GM13976 (cell line): ENCODE results near the gene SLC6A1.

Experiments
- DNase-seq: peaks from one replicate; pipeline ENCODE4 v3.0.0; 2012; ENCODE audit warnings: low spot score
- in situ Hi-C: fragments of 300-500 bp; cut with MboI; formaldehyde crosslinking; loops from one replicate; pipeline ENCODE4 v1.12.0; 2022; ENCODE audit warnings: low sequenced_read_pairs, mixed read lengths, inconsistent platforms; ENCODE audit not compliant: unreplicated experiment
- TF ChIP-seq, protein P1 (sequence below): IDR thresholded peaks from 2 replicates; pipeline ENCODE4 v1.5.1; 2012; ENCODE audit warnings: borderline replicate concordance, mild to moderate bottlenecking; ENCODE audit not compliant: insufficient read depth; ENCODE audit errors: extremely low read depth, missing control alignments, control extremely low read depth

SLC6A1 gene

DNA sequence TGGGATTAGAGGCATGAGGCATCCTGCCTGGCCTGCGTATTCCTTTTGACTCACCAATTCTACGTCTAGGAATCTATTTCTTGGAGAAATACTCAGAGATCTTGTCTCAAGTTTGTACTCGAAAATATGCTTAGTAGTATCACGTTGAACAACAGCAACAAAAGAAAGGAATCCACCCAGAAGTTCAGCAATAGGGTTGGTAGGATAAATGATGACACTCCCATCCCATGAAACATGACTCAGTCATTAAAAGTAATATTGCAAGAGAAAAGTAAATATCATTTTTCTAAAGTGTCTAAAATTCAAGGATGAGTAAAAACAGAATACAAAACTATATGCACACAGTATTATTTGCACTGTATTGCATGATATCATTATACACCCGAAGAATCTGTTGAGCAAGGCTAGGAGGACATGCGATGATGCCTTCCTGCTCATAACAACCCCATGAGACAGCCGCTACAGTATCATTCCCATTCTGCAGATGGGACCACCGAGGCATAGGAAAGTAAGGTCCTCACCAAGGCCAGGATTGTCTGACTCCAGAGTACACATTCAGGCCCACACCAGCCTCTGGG is 61.5 kb downstream of the SLC6A1 start:
- in situ Hi-C loops = loop anchor here (25.0 kb wide), 1 partner anchor 283 kb away; no protein-coding TSS in a partner anchor

DNA sequence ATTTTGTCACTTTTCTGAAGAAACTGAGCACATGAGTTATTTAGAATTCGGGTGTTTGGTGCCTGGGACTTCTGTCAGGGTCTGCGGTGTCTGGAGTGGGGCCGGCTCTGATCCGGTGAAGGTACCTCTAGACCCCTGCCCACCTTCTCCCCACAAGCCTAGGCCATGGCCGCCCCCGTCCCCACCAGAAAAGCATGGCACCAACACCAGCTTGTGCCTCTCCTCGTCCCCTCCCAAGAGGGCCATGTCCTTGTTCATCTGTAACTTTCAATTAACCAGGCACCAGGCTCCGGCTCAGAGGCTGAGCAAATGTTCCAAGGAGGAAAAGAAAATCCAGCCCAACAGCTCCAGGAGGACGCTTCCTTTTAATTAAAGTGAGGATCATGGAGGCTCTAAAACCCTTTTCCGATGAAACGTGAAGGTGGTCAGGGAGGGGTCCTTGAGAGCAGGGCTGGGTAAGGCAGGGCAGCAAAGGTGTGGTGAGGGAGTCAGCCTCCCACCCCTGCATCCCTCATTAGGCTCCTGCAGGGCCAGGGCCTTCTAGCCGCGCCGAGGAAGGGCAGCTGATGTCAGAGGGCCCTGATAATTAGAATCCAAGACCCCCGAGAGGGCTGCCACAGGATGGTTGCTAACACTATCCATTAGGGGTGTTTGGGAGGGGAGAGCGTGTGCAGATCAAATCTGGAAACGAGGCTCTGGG is 62.3 kb downstream of the SLC6A1 start:
- DNase-seq = no peak
- TF ChIP-seq, protein P1, sequence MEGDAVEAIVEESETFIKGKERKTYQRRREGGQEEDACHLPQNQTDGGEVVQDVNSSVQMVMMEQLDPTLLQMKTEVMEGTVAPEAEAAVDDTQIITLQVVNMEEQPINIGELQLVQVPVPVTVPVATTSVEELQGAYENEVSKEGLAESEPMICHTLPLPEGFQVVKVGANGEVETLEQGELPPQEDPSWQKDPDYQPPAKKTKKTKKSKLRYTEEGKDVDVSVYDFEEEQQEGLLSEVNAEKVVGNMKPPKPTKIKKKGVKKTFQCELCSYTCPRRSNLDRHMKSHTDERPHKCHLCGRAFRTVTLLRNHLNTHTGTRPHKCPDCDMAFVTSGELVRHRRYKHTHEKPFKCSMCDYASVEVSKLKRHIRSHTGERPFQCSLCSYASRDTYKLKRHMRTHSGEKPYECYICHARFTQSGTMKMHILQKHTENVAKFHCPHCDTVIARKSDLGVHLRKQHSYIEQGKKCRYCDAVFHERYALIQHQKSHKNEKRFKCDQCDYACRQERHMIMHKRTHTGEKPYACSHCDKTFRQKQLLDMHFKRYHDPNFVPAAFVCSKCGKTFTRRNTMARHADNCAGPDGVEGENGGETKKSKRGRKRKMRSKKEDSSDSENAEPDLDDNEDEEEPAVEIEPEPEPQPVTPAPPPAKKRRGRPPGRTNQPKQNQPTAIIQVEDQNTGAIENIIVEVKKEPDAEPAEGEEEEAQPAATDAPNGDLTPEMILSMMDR = no peak
- in situ Hi-C loops = loop anchor here (25.0 kb wide), 1 partner anchor 282 kb away; no protein-coding TSS in a partner anchor

More for the DNA sequence above, 61.5 kb downstream of the SLC6A1 start:
- TF ChIP-seq, protein P1 = no peak
- no peak for DNase-seq

DNA sequence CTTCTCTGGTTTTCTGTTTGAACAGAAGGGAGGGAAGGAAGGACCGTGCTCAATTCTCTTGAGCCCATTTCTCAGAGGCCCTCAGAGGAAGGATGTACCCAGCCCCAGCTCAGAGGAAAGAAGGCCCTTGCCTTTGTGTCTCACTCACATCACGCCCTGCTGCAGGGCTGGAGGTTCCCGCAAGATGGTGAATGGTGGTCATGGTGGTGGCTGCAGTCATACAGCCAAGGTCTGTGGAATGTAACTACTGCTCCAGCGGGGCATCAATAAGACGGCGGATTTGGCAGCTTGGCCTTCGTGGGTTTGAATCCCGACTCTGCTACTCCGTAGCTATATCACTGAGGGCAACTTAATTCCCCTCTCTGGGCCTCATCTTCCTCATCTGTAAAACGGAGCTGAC is 62.9 kb downstream of the SLC6A1 start:
- no peak for DNase-seq
- in situ Hi-C loops = loop anchor here (25.0 kb wide), 1 partner anchor 282 kb away; no protein-coding TSS in a partner anchor
- TF ChIP-seq, protein P1 = no peak

DNA sequence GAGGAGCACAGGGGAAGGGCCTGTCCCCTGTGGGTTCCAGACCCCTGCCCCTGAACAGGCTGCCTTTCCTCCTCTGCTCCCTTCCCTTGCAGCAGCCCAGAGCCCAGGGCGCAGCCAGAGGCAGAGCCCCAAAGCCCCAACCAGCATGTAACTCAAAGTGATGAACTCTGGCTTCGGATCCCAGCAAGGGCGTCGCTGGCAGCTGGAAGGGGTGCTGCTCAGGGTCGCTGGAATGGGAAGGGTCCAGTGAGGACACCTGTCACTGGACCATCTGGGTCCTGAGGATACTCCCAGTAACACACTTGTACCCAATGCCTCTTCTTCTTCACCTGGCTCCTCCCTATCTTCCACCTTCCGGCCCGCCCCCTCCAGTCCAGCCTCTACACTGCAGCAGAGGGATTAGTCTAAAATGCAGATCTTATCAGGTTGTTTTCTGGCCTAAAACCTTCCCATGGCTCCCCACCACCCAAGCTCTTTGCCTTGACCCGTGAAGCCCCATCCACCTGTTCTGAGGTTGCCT is 64.0 kb downstream of the SLC6A1 start:
- in situ Hi-C loops = loop anchor here (25.0 kb wide), 1 partner anchor 281 kb away; no protein-coding TSS in a partner anchor
- TF ChIP-seq, protein P1 = no peak
- no peak for DNase-seq

DNA sequence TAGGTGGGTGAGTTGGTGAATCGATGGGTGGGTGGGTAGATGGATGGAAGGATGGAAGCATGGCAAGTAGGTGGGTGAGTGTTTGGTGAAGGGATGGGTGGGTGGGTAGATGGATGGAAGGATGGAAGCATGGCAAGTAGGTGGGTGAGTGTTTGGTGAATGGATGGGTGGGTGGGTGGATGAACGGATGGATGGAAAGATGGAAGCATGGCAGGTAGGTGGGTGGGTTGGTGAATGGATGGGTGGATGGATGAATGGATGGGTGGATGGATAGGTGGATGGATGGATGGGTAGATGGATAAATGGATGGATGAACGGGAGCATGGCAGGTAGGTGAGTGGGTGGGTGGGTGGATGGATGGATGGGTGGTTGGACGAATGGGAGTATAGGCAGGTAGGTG is 65.1 kb downstream of the SLC6A1 start:
- no peak for DNase-seq
- TF ChIP-seq, protein P1 = no peak
- in situ Hi-C loops = loop anchor here (25.0 kb wide), 1 partner anchor 280 kb away; no protein-coding TSS in a partner anchor

DNA sequence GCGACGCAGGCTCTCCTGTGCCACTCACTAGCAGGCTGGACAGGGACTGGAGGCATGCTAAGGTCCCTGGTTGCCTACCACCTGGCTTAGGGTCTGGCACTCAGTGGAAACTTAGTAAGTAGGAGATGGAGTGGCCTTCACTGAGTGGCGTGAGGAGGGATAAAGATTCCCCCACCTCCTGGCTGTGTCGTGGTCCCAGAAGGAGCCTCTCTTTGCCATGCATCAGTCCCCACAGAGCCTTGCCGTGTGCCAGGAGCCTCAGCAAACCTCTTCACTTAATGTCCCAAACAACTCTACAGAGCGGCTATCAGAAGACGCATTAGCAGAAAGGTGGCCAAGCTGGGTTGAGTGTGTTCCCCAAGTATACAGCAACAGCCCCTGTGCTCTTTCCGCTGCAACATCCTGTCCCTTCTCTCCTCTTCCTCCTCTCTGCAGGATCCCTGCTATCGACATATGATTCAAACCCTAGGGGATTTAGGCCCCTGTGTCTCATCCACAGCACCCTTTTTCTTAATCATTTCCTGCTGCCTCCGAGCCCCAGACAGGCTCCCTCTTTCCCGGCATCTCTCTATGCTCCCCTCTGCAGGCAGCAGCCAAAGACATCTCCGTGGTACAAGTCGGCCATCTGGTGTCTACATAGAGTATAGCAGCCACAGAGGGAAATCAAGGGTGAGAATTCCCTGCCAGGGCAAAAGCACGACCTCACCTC is 66.7 kb downstream of the SLC6A1 start:
- peak; percentile 73 for DNase-seq
- in situ Hi-C loops = loop anchor here (25.0 kb wide), 1 partner anchor 278 kb away; no protein-coding TSS in a partner anchor
- TF ChIP-seq, protein P1 = peak; percentile 42
